DMS153 treated with DMSO at 0.1 percent for 48 hours (cell line): Measurements from ENCODE around the gene MUC13.

ENCODE experiments used
- DNase-seq: peaks from one replicate; lab custom pipeline; 2025; ENCODE audit not compliant: unreplicated experiment; lab: John Stamatoyannopoulos, UW

The MUC13 gene

GRCh38 chr3:124904835-124905492 lies 29.6 kb downstream of the MUC13 start:
- no peak for DNase-seq

- no peak for DNase-seq
Observed at GRCh38 chr3:124903896-124904834, 30.4 kb downstream of the MUC13 start.

DNA sequence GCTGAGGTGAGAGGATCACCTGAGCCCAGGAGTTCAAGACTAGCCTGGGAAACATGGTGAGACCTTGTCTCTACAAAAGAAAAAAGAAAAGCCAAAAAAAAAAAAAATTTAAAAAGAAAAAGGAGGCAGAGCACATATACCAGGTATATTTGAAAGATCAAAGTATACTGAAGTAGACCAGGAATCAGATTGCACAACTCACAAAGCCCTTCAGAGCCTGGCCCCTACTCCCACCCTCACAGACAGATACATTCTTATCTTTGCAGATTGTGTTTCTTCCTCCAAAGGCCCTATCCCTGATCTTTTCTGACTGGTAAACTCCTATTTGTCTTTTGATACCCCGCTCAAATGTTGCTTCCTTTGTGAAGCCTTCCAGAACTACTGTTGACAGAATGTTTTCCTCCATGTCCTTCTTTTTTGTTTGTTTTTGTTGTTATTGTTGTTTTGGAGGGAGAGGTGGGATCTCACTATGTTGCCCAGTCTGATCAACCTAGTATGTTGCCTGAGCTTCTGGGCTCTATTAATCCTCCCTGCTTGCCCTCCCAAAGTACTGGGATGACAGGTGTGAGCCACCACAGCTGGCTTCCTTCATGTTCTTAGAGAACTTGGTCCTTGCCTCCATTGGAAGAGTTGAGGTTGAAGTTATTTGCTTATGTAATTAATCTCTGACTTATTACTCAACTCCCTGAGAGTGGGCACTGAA lies 37.6 kb downstream of the MUC13 start:
- DNase-seq: no peak

GRCh38 chr3:124895756-124896155 lies 38.8 kb downstream of the MUC13 start:
- DNase-seq: no peak

GRCh38 chr3:124893526-124893925 lies 41.0 kb downstream of the MUC13 start:
- no peak for DNase-seq

DNA sequence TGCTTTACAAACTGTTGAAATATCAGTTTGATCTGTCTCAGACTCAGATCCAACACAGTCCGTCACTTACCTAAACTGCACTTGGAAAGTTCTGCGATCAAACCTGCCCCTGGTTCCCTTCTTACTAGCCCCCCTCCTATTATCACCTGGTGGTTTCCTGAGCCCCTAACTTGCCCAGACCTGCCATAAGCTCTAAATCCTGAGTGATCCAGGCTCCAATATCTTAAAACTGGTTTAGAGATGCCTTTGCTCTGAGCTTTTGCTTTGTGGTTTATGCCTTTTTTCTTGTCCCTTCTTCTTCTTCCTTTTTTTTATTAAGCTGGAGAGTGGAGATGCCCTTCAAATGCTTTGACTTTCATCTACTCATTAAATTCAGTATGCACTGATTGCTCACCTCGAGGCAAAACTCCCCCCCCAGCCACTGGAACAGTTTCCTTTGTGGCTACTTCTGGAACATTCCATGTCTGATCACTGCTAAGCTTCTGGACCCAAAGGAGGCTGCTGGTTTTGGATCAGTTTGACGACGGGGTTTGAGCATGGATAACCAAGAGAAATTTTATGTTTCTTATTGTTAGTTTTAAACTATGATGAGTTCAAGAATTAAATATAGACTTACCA lies 43.9 kb downstream of the MUC13 start:
- DNase-seq: no peak

- DNase-seq: no peak
Observed at GRCh38 chr3:124888482-124889441, 45.8 kb downstream of the MUC13 start.

DNA sequence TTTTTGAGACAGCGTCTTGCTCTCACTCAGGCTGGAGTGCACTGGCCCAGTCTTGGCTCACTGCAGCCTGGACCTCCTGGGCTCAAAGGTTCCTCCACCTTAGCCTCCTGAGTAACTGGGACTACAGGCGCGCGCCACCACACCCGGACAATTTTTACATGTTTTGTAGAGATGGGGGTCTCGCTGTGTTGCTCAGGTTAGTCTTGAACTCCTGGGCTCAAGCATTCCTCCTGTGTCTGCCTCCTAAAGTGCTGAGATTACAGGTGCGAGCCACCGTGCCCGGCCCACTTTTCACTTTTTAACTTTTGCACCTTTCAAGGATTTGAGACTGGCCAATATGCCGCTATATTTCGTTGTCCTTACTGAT lies 46.6 kb downstream of the MUC13 start:
- DNase-seq: no peak

- DNase-seq: peak; percentile 2
Observed at GRCh38 chr3:124887177-124887931, 47.2 kb downstream of the MUC13 start, which contains the start of gene ITGB5. Gene ITGB5, minus strand, starts transcription at chr3:124887365. Its CDS starts 365 bp downstream, at chr3:124887000.

GRCh38 chr3:124886168-124887056 lies 48.1 kb downstream of the MUC13 start:
- DNase-seq: peak; percentile 4

DNA sequence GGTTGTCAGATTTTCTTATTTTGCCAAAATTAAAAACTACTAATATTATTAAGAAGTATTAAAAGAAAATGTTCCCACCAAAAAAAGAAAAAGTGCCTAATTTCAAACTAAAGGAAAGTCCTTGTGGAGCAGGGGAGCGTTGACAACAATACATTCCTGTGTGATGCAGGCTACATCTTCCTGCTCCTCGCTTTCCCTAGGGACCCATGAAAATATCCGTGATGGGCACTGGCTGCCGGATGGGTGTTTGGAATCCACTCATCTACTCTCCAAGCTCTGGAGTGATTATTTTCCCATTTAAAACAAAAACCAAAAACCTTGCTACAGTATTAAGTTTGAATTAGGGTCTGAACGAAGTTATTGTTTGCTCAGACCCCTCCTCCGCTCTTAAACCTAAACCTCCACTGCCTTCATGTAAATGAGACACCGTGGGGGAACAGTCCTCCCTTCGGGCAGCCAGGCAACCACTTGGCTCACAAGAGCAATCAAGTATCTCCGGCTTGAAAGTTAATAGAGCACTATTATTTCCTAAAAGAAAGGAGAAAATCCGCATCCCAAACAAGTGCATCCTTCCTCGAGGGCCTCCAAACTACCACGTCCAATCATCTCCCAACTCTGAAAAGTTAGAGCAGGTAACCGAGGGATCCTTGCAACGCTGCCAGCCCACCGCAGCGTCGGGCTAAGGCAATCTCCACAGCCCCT lies 48.9 kb downstream of the MUC13 start:
- peak; percentile 3 for DNase-seq

- no peak for DNase-seq
Observed at GRCh38 chr3:124884474-124885101, 50.0 kb downstream of the MUC13 start.

DNA sequence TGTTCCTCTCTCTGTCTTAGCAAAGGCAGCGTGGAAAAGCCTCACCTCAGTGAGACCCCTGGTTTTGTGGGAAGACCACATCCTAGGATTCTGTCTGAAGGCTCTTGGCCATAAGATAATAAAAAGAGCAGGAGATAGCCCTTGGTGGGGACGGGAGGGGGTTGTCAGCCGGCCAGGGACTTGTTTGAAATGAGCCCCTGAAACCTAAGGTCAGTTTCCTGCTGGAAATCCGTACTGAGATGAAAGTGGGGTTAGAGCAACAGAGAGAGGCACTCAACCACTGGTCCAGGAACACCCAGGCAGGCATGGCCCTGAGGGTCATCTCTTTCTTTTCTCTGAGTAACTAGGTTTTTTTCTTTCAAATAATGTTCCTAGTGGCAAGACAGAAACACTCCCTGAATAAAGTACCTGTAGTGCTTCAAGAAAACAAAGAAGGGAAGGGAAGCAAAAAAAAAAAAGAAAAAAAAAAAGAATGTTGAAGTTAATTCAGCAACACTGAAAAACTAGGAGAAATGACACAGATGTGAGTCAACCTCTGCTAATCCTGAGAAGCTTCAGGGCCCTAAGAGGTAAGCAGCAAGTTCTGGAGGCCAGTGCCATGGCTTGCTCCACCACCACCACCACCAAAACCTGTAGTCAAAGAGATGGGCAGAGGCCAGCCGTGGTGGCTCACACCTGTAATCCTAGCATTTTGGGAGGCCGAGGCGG lies 50.6 kb downstream of the MUC13 start:
- DNase-seq: no peak

- DNase-seq: no peak
Observed at GRCh38 chr3:124882816-124883747, 51.5 kb downstream of the MUC13 start.

DNA sequence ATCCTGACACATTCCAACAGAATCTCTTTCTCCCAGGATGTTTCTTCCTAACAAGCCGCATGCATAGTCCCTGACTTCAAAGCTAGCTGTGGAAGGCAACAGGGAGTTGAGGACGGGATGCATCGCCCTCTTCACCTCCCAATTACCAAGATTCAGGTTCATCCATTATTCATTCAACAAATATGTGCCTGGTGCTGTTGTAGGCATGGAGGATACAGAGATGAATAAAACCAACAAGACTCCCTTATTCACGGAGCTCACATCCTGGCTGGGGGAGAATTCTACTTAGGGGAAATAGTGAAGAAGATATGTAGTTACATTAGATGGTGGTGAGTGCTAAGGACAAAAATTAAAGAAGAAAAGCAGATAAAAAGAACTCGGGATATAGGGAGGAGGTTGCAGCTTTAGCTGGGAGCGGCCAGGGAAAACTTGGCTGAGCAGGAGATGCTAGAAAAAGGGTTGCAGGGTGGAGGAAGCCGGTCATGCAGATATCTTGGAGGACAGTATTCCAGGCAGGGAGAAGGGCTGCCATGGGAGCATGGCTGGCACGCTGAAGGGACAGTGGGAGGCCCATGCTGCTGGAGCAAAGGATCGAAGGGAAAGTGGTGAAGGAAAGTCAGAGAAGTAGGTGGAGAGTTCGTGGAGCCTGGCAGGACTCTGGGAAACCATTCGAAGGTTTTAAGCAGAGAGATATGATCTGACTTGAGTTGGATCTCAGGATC lies 52.4 kb downstream of the MUC13 start:
- no peak for DNase-seq
